Naive B cell (primary cell): ENCODE results near the gene PARP14. TPM values are rescaled to one million over a fixed set of nuclear protein-coding genes. Genes with fewer than 3 reads are reported as not detected.

Experiments
- ATAC-seq, 2 donors: fragments of 150-1000 bp; cut with Tn5 transposase; 2 replicates each; pipeline ENCODE4 v1.10.0; 2021; ENCODE audit warnings: low read depth in 2 of 2, mild to moderate bottlenecking in 2 of 2, moderate library complexity in 2 of 2
- DNase-seq: peaks from one replicate; pipeline ENCODE4 v3.0.0; 2022
- H3K27ac Mint-ChIP-seq, 6 donors: one replicate each; pipeline ENCODE4 v1.8.0; 2020 to 2022; ENCODE audit warnings: mild to moderate bottlenecking in 6 of 6, mixed read lengths in 6 of 6, moderate library complexity in 5 of 6, inconsistent platforms in 2 of 6
- H3K27me3 Mint-ChIP-seq, 3 donors: one replicate each; pipeline ENCODE4 v1.8.0; 2021 to 2022; ENCODE audit warnings: mixed read lengths in 3 of 3, mild to moderate bottlenecking in 1 of 3
- H3K36me3 Mint-ChIP-seq, 2 donors: one replicate each; pipeline ENCODE4 v1.8.0; 2020 to 2022; ENCODE audit warnings: mixed read lengths in 2 of 2, inconsistent platforms in 1 of 2, mild to moderate bottlenecking in 1 of 2
- H3K4me1 Mint-ChIP-seq, 3 donors: one replicate each; pipeline ENCODE4 v1.8.0; 2020 to 2022; ENCODE audit warnings: mixed read lengths in 3 of 3, inconsistent platforms in 1 of 3, mild to moderate bottlenecking in 1 of 3, moderate library complexity in 1 of 3
- H3K4me3 Mint-ChIP-seq, 8 donors: one replicate each; pipeline ENCODE4 v1.8.0; 2020 to 2022; ENCODE audit warnings: mild to moderate bottlenecking in 8 of 8, mixed read lengths in 8 of 8, moderate library complexity in 8 of 8, inconsistent platforms in 2 of 8
- H3K9me3 Mint-ChIP-seq, 7 donors: one replicate each; pipeline ENCODE4 v1.8.0; 2020 to 2022; ENCODE audit warnings: mixed read lengths in 7 of 7, mild to moderate bottlenecking in 5 of 7, inconsistent platforms in 2 of 7, moderate library complexity in 1 of 7
- polyA plus RNA-seq, 6 donors: library from polyadenylated mRNA; unstranded; fragments of 300-500 nt; fragmentation: Illumina TruSeq; gene quantifications; one replicate each; pipeline ENCODE4 v1.2.3, GENCODE V29; 2021; ENCODE audit warnings: low read depth in 6 of 6

PARP14 gene
- polyA plus RNA-seq, 6 donors from 2014 or later, result 5.9 to 45.2 (median 34.2) TPM

- no peaks in the 10 kb centered on the region for H3K27me3 Mint-ChIP-seq
- no peak overlapping the region for H3K27ac Mint-ChIP-seq
- ATAC-seq (no peak), DNase-seq (no peak)
- H3K36me3 Mint-ChIP-seq, result peaks cover 0 to 10% of the 10 kb centered on the region in 2 donors
- peak overlapping the region in 1 of 8 donors; percentile 45 for H3K4me3 Mint-ChIP-seq
- peaks cover 7 to 11% (median 7%) of the 10 kb centered on the region in 3 donors for H3K4me1 Mint-ChIP-seq
- peaks cover 0 to 10% (median 7%) of the 10 kb centered on the region in 7 donors for H3K9me3 Mint-ChIP-seq
Observed at GRCh38 chr3:122661633-122662032, 19.0 kb upstream of the PARP14 start.

- ATAC-seq (no peak), DNase-seq (no peak)
- Mint-ChIP-seq H3K4me1 (peaks cover 7 to 11% (median 7%) of the 10 kb centered on the region in 3 donors), H3K27ac (no peak overlapping the region), H3K4me3 (no peak overlapping the region), H3K9me3 (peaks cover 0 to 10% (median 7%) of the 10 kb centered on the region in 7 donors), H3K36me3 (peaks cover 0 to 10% of the 10 kb centered on the region in 2 donors), H3K27me3 (no peaks in the 10 kb centered on the region)
Observed at GRCh38 chr3:122662505-122662904, 18.1 kb upstream of the PARP14 start.

GRCh38 chr3:122665226-122665786 lies 15.3 kb upstream of the PARP14 start:
- Mint-ChIP-seq H3K4me3 (no peak overlapping the region), H3K36me3 (peaks cover 0 to 10% of the 10 kb centered on the region in 2 donors), H3K4me1 (peaks cover 0 to 4% (median 0%) of the 10 kb centered on the region in 3 donors), H3K9me3 (peaks cover 0 to 10% (median 8%) of the 10 kb centered on the region in 7 donors), H3K27ac (no peak overlapping the region), H3K27me3 (no peaks in the 10 kb centered on the region)
- DNase-seq (no peak), ATAC-seq (no peak)

GRCh38 chr3:122665881-122666280 lies 14.8 kb upstream of the PARP14 start:
- Mint-ChIP-seq H3K9me3 (peaks cover 0 to 6% (median 4%) of the 10 kb centered on the region in 7 donors), H3K36me3 (peaks cover 0 to 6% of the 10 kb centered on the region in 2 donors), H3K4me3 (no peak overlapping the region), H3K27ac (no peak overlapping the region), H3K4me1 (peaks cover 0 to 4% (median 0%) of the 10 kb centered on the region in 3 donors), H3K27me3 (no peaks in the 10 kb centered on the region)
- ATAC-seq (no peak), DNase-seq (no peak)

GRCh38 chr3:122668930-122669730 lies 11.5 kb upstream of the PARP14 start:
- Mint-ChIP-seq H3K4me3 (no peak overlapping the region), H3K9me3 (peaks cover 0 to 14% (median 9%) of the 10 kb centered on the region in 7 donors), H3K4me1 (peaks cover under 1 to 1% (median 1%) of the 10 kb centered on the region in 3 donors), H3K36me3 (peaks cover 0 to under 1% of the 10 kb centered on the region in 2 donors), H3K27ac (peak overlapping the region in 3 of 6 donors; percentile 24 to 66 (median 58)), H3K27me3 (no peaks in the 10 kb centered on the region)
- ATAC-seq (no peak), DNase-seq (no peak)

GRCh38 chr3:122671553-122671952 lies 9.1 kb upstream of the PARP14 start:
- peak overlapping the region in 1 of 6 donors; percentile 72 for H3K27ac Mint-ChIP-seq

GRCh38 chr3:122674339-122674738 lies 6.3 kb upstream of the PARP14 start:
- ATAC-seq, result peak; percentile 34 to 49

More at GRCh38 chr3:122671553-122671952, 9.1 kb upstream of the PARP14 start:
- Mint-ChIP-seq H3K9me3 (peaks cover 0 to 23% (median 14%) of the 10 kb centered on the region in 7 donors), H3K27me3 (no peaks in the 10 kb centered on the region), H3K4me1 (peaks cover 5 to 11% (median 8%) of the 10 kb centered on the region in 3 donors), H3K4me3 (no peak overlapping the region), H3K36me3 (peaks cover 0 to 5% of the 10 kb centered on the region in 2 donors)
- no peak for ATAC-seq
- no peak for DNase-seq

GRCh38 chr3:122676759-122677158 lies 3.9 kb upstream of the PARP14 start:
- Mint-ChIP-seq H3K9me3 (peaks cover 0 to 23% (median 14%) of the 10 kb centered on the region in 7 donors), H3K27ac (peak overlapping the region in 1 of 6 donors; percentile 73), H3K27me3 (no peaks in the 10 kb centered on the region), H3K4me1 (peaks cover 33 to 45% (median 44%) of the 10 kb centered on the region in 3 donors), H3K36me3 (peaks cover 5% of the 10 kb centered on the region in 2 donors), H3K4me3 (no peak overlapping the region)
- DNase-seq (no peak), ATAC-seq (no peak)

More at GRCh38 chr3:122674339-122674738, 6.3 kb upstream of the PARP14 start:
- Mint-ChIP-seq H3K27ac (peak overlapping the region; percentile 72 to 93 (median 90)), H3K4me1 (peaks cover 20 to 28% (median 23%) of the 10 kb centered on the region in 3 donors), H3K36me3 (peaks cover 0 to 5% of the 10 kb centered on the region in 2 donors), H3K9me3 (peaks cover 0 to 23% (median 14%) of the 10 kb centered on the region in 7 donors), H3K27me3 (no peaks in the 10 kb centered on the region), H3K4me3 (peak overlapping the region in 2 of 8 donors; percentile 0 to 83)
- peak; percentile 37 for DNase-seq

- H3K36me3 Mint-ChIP-seq, result peaks cover 5% of the 10 kb centered on the region in 2 donors
- no peaks in the 10 kb centered on the region for H3K27me3 Mint-ChIP-seq
- DNase-seq, result no peak
- no peak for ATAC-seq
- peak overlapping the region in 1 of 6 donors; percentile 34 for H3K27ac Mint-ChIP-seq
- H3K9me3 Mint-ChIP-seq, result peaks cover 0 to 23% (median 14%) of the 10 kb centered on the region in 7 donors
- H3K4me1 Mint-ChIP-seq, result peaks cover 36 to 49% (median 48%) of the 10 kb centered on the region in 3 donors
- no peak overlapping the region for H3K4me3 Mint-ChIP-seq
Observed at GRCh38 chr3:122677216-122677615, 3.4 kb upstream of the PARP14 start.

- Mint-ChIP-seq H3K27me3 (no peaks in the 10 kb centered on the region), H3K27ac (peak overlapping the region in 5 of 6 donors; percentile 90 to 100 (median 98)), H3K4me1 (peaks cover 47 to 61% (median 61%) of the 10 kb centered on the region in 3 donors), H3K36me3 (peaks cover 5 to 10% of the 10 kb centered on the region in 2 donors), H3K9me3 (peaks cover 0 to 15% (median 9%) of the 10 kb centered on the region in 7 donors), H3K4me3 (peak overlapping the region; percentile 23 to 99 (median 92))
- DNase-seq (peak; percentile 35), ATAC-seq (peak in 1 of 2 donors; percentile 11)
Observed at GRCh38 chr3:122678506-122678905, 2.1 kb upstream of the PARP14 start.

GRCh38 chr3:122679085-122679881 lies 1.4 kb upstream of the PARP14 start:
- Mint-ChIP-seq H3K36me3 (peaks cover 5 to 8% of the 10 kb centered on the region in 2 donors), H3K4me1 (peaks cover 50 to 66% (median 66%) of the 10 kb centered on the region in 3 donors), H3K27me3 (no peaks in the 10 kb centered on the region), H3K27ac (peak overlapping the region in 5 of 6 donors; percentile 98 to 100 (median 100)), H3K9me3 (peaks cover 0 to 9% (median 3%) of the 10 kb centered on the region in 7 donors), H3K4me3 (peak overlapping the region; percentile 86 to 99 (median 97))
- ATAC-seq (peak; percentile 27 to 31), DNase-seq (peak; percentile 68)

- Mint-ChIP-seq H3K27me3 (no peaks in the 10 kb centered on the region), H3K4me1 (peaks cover 52 to 68% (median 66%) of the 10 kb centered on the region in 3 donors), H3K4me3 (peak overlapping the region; percentile 86 to 99 (median 97)), H3K27ac (peak overlapping the region in 5 of 6 donors; percentile 98 to 100 (median 100)), H3K36me3 (peaks cover 10 to 11% of the 10 kb centered on the region in 2 donors), H3K9me3 (peaks cover 0 to 2% (median 0%) of the 10 kb centered on the region in 7 donors)
- ATAC-seq, result no peak
- peak; percentile 11 for DNase-seq
Observed at GRCh38 chr3:122679882-122680474, 661 bp upstream of the PARP14 start.
